ENCODE results near the gene TSPAN33.

- TF ChIP-seq CTCF (IDR thresholded peaks at IDR 0.05; ENCODE audit: low read length) (no peak), EZH2 (IDR thresholded peaks at IDR 0.05; ENCODE audit: borderline replicate concordance, low read length) (no peak)
Observed at GRCh38 chr7:129143724-129144094, 798 bp upstream of the TSPAN33 start.
